Measurements from ENCODE around the gene XPOT. TPM values are rescaled to one million over a fixed set of nuclear protein-coding genes. Genes with fewer than 3 reads are reported as not detected.

The XPOT gene
- total and polyA plus RNA-seq, 4 donors = 16.7 to 44.8 (median 23.8) TPM

DNA sequence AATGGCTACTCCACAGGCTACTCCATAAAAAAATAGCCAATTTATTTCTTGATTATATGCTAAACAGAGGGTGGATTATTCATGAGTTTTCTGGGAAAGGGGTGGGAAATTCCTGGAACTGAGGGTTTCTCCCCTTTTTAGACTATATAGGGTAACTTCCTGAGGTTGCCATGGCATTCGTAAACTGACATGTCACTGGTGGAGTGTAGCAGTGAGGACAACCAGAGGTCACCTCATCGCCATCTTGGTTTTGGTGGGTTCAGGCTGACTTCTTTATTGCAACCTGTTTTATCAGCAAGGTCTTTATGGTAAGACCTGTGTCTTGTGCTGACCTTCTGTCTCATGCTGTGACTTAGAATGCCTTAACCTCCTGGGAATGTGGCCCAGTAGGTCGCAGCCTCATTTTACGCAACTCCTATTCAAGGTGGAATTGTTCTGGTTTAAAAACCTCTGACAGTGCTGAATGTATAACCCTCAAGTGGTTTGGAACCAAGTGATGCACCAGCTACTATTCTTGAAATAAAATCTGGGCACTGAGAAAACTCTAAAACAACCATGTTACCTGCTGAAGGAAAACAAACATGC lies 41.4 kb upstream of the XPOT start:
- whole genome bisulfite sequencing = 90% methylated on average over 4 of the region's 4 CpGs
- TF ChIP-seq, protein P1, sequence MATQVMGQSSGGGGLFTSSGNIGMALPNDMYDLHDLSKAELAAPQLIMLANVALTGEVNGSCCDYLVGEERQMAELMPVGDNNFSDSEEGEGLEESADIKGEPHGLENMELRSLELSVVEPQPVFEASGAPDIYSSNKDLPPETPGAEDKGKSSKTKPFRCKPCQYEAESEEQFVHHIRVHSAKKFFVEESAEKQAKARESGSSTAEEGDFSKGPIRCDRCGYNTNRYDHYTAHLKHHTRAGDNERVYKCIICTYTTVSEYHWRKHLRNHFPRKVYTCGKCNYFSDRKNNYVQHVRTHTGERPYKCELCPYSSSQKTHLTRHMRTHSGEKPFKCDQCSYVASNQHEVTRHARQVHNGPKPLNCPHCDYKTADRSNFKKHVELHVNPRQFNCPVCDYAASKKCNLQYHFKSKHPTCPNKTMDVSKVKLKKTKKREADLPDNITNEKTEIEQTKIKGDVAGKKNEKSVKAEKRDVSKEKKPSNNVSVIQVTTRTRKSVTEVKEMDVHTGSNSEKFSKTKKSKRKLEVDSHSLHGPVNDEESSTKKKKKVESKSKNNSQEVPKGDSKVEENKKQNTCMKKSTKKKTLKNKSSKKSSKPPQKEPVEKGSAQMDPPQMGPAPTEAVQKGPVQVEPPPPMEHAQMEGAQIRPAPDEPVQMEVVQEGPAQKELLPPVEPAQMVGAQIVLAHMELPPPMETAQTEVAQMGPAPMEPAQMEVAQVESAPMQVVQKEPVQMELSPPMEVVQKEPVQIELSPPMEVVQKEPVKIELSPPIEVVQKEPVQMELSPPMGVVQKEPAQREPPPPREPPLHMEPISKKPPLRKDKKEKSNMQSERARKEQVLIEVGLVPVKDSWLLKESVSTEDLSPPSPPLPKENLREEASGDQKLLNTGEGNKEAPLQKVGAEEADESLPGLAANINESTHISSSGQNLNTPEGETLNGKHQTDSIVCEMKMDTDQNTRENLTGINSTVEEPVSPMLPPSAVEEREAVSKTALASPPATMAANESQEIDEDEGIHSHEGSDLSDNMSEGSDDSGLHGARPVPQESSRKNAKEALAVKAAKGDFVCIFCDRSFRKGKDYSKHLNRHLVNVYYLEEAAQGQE (IDR thresholded peaks at IDR 0.05) = no peak
- TF ChIP-seq, protein P2, sequence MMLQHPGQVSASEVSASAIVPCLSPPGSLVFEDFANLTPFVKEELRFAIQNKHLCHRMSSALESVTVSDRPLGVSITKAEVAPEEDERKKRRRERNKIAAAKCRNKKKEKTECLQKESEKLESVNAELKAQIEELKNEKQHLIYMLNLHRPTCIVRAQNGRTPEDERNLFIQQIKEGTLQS (IDR thresholded peaks at IDR 0.05) = no peak
- TF ChIP-seq SP1 (IDR thresholded peaks at IDR 0.05) (no peak), RXRA (IDR thresholded peaks at IDR 0.05) (no peak), RAD21 (IDR thresholded peaks at IDR 0.05) (no peak), EGR1 (IDR thresholded peaks at IDR 0.05; ENCODE audit: low read depth in 2 of 2) (no peak), HNF4A (conservative IDR thresholded peaks at IDR 0.05) (no peak), NR2F2 (IDR thresholded peaks at IDR 0.05) (no peak), GABPA (IDR thresholded peaks at IDR 0.05 in 1 of 2, conservative IDR thresholded peaks at IDR 0.05 in 1 of 2) (no peak), FOXA1 (IDR thresholded peaks at IDR 0.05) (no peak), YY1 (IDR thresholded peaks at IDR 0.05) (no peak), TAF1 (conservative IDR thresholded peaks at IDR 0.05) (no peak), FOXA2 (IDR thresholded peaks at IDR 0.05) (no peak), HNF4G (IDR thresholded peaks at IDR 0.05) (no peak), JUND (IDR thresholded peaks at IDR 0.05) (no peak)
- TF ChIP-seq, protein P3, sequence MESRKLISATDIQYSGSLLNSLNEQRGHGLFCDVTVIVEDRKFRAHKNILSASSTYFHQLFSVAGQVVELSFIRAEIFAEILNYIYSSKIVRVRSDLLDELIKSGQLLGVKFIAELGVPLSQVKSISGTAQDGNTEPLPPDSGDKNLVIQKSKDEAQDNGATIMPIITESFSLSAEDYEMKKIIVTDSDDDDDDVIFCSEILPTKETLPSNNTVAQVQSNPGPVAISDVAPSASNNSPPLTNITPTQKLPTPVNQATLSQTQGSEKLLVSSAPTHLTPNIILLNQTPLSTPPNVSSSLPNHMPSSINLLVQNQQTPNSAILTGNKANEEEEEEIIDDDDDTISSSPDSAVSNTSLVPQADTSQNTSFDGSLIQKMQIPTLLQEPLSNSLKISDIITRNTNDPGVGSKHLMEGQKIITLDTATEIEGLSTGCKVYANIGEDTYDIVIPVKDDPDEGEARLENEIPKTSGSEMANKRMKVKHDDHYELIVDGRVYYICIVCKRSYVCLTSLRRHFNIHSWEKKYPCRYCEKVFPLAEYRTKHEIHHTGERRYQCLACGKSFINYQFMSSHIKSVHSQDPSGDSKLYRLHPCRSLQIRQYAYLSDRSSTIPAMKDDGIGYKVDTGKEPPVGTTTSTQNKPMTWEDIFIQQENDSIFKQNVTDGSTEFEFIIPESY (IDR thresholded peaks at IDR 0.05) = no peak
- TF ChIP-seq, protein P4, sequence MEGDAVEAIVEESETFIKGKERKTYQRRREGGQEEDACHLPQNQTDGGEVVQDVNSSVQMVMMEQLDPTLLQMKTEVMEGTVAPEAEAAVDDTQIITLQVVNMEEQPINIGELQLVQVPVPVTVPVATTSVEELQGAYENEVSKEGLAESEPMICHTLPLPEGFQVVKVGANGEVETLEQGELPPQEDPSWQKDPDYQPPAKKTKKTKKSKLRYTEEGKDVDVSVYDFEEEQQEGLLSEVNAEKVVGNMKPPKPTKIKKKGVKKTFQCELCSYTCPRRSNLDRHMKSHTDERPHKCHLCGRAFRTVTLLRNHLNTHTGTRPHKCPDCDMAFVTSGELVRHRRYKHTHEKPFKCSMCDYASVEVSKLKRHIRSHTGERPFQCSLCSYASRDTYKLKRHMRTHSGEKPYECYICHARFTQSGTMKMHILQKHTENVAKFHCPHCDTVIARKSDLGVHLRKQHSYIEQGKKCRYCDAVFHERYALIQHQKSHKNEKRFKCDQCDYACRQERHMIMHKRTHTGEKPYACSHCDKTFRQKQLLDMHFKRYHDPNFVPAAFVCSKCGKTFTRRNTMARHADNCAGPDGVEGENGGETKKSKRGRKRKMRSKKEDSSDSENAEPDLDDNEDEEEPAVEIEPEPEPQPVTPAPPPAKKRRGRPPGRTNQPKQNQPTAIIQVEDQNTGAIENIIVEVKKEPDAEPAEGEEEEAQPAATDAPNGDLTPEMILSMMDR (IDR thresholded peaks at IDR 0.05; ENCODE audit: low read depth, low read length, missing input control) = no peak
- TF ChIP-seq, protein P5, sequence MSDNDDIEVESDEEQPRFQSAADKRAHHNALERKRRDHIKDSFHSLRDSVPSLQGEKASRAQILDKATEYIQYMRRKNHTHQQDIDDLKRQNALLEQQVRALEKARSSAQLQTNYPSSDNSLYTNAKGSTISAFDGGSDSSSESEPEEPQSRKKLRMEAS (IDR thresholded peaks at IDR 0.05) = no peak
- Histone ChIP-seq H3K27me3 (ENCODE audit: control insufficient read depth in 4 of 4, insufficient read depth in 4 of 4, low read length in 3 of 4) (no peaks in the 10 kb centered on the region), H3K27ac (ENCODE audit: low read depth in 1 of 2, low read length in 2 of 2) (no peak overlapping the region), H3K36me3 (ENCODE audit: control insufficient read depth in 4 of 4, insufficient read depth in 3 of 4, low read depth in 1 of 4, low read length in 3 of 4) (no peaks in the 10 kb centered on the region), H3K4me1 (ENCODE audit: control insufficient read depth in 4 of 4, insufficient read depth in 4 of 4, low read length in 3 of 4) (no peaks in the 10 kb centered on the region), H3K9me3 (ENCODE audit: control insufficient read depth in 4 of 4, low read length in 3 of 4) (no peaks in the 10 kb centered on the region), H3K9ac (ENCODE audit: low read depth in 1 of 2, low read length in 2 of 2) (no peak overlapping the region), H3K4me3 (ENCODE audit: low read depth in 1 of 3, low read length in 3 of 3) (no peak overlapping the region)
- DNase-seq (ENCODE audit: low spot score) = no peak

All from liver (tissue), 9 donors.